NCI-H1417 (cell line): ENCODE results near the gene KDM4B.
"Not testable (repeated sequence)": the region's sequence is repeated elsewhere in the genome, so short reads cannot be mapped to it uniquely, and the experiment has no call there.

Experiments
- DNase-seq, 3 experiments: peaks; one replicate each; lab custom pipeline; 2025; lab: John Stamatoyannopoulos, UW

KDM4B gene

DNA sequence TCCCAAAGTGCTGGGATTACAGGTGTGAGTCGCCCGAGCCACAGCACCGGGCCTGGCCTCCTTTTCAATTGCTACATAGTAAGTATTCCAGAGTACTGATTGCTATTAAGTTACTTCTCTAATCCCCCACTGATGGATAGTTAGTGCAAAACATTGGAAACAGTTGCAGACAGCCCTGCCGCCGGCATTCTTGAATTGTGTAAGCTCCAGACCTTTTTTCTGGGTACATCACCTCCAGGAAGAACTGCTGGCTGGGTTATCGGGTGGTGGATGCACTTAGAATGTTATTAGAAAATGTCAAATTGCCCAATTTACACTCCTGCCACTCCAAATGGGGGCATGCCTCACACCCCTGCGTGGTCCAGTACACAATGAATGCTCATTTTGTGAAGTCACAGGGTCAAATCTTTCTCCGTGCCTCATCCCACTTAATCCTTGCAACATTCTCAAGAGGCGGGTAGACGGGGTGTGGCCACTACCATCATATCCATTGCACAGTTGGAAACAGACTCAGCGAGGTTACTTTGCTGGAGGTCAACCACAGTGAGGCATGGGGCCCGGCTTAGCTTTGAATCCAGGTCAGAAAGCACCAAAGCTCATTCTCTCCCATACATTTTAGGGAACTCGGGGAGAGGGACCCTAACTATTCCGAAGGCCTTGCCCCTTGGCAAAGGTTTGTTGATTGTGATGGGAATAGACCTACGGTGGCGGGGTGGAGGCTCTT, 1.0 kb upstream of the KDM4B start:
- DNase-seq = peak in 1 of 3 experiments; percentile 44

DNA sequence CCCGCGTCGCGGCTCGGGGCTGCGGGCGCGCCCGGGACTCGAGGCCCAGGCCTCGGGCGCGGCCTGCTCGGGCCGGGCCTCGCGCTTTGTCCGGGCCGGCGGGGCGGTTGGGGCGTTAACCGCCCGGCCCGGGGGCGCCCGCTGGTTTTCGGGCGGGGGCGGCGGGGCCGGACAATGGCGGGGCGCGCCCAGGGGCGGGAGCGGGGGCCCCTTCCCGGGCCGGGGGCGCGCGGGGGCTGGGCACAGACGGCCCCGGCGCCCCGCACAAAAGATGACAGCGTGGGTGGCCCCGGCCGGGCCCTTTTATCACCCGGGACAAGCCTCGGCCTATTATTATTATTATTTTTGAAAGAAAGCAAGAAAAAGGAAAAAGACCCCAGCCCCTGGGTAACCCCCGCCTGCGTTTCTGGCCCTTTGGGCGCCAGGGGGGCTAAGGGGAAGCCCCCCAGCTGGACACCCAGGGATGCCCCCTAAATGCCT, 419 bp downstream of the KDM4B start:
- DNase-seq = no peak

DNA sequence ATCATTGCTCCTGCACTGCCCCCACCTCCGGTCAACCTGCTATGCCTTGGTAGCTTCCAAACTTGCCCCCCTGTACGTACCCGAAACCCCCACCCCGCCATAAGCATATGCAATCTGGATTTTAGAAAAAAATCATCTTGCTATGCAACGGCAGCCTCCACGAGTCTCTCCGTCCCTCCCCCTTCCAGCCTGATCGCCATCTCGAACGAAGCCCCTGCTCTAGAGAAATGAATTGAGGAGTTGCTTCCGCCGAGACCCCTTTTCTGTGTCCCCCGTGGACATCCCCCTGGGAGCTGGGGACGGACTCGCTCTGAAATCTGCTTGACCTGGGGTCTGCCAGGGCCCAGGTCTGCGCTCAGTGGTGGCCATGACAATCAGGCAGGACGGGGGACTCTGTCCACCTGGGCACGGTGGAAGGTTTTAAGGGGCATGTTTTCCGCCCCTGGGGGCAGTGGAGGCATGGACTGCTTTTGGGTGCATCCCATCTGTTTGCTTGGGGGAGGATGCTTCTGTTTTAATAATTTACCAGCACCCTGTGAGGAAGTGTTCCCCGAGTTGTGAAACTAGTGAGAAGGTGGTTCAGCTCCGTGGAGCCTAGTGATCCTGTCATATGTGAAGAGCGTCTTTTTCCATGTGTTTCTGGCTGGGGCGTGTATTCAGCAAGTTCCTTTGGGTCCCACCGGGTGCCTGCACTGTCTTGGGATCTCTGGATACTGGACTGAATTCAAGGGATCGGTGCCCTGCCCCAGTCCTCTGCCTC, 1.0 kb downstream of the KDM4B start:
- DNase-seq = peak in 2 of 3 experiments; percentile 41 to 47

DNA sequence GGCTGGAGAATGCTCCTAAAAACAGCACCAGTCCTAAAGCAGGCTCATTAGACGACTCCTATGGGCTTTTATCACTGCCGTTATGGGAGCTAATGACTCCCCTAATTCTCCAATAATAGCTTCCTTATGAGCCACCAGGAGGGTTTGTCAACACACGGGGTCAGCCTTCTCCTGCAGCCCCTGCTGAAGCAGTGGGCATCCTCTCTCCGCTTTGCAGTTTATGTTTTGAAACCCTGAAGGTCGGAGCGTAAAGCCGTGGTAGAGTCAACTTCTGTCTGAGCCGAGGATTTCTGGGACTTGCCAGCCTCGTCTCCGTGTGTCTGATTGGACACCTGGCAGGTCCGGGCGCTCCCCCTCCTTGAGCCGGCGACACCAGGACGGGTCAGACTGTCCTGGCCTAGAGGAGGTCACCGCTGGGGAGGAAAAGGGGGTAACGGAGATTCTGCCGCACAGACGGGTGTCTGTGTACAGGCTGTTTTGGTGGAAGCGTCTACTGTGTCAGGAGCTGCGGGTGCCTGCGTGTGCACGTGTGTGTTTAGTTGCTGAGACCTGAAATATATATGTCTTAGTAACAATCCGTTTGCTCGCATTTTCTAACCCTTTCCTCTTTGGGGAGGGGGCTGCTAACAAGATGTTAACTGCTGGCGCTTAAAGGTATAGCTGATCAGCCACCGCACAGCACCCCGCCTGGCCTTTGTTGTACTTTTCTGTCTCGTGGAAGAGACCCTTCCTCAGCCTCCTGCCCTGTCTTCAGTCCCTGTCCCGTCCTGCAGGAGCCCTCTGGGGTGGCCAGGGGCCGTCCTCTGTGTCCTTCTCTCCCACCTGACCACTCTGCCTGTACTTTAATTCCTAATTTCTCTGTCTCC, 1.9 kb downstream of the KDM4B start:
- peak in 2 of 3 experiments; percentile 41 to 62 for DNase-seq

GRCh38 chr19:4971424-4971793, 2.5 kb downstream of the KDM4B start:
- peak; percentile 44 to 66 (median 62) for DNase-seq

DNA sequence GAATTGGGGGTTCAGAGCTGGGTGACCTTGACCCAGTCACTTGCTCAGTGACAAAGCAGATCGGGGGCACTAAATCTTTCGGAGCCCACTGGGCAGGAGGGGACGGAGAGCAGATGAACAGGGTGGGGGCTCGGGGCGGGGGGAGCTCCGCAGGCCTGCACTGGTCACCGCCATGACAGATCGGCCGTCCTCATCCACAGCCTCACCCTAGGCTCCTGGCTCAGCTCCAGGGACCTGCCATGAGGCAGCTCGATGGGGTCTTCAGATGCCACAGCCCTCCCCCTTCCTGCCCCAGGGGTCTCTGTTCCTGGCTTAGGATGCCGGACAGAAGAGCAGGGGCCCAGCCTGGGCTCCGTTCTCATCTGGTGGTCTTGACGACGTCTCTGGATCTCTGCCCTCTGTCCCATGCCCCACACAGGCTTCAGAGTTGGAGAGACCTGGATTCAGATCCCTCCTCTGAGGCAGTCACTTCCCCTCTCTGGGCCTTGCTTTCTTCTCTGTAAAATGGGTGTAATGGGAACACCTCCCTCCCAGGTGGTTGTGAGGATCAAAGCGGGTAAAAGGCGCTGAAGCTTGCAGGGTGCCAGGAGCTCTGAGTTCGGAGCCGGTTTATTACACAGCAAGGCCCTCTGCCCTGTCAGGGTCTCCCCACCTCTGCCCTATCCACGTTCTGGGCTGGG, 3.0 kb downstream of the KDM4B start:
- no peak for DNase-seq

DNA sequence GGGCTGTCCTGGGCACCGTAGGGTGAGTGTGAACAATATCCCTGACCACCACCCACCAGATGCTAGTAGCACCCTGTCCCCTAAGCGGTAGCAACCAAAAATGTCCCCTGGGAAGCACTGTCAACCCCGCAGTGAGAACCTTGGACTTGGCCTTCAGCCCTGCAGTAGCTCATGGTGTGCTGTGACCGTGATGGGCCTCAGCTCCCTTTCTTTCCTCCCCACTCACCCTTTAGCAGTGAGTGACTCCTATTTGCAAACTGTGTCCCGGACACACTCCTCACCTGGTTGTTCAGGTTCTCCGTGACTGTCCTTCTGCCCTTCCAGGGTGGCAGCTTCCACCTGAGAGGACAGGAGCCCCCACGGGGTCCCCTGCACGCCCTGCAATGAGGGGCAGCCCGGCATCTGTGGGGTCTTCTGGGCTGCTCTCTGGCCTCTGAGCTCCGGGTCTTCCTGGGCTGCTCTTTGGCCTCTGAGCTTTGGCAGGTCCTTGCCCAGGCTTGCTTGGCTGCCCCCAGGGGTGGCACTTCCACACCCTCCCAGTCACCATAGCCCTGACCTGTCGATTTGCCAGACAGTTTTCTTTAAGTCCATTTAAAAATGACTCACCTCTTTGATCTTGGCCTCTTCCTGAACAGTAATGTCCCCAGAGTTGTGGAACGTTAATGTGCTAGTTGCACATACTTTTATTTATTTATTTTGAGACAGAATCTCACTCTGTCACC, 3.8 kb downstream of the KDM4B start:
- DNase-seq = no peak

- DNase-seq = no peak
These were observed 6.1 kb downstream of the KDM4B start for GRCh38 chr19:4974880-4975469.

DNA sequence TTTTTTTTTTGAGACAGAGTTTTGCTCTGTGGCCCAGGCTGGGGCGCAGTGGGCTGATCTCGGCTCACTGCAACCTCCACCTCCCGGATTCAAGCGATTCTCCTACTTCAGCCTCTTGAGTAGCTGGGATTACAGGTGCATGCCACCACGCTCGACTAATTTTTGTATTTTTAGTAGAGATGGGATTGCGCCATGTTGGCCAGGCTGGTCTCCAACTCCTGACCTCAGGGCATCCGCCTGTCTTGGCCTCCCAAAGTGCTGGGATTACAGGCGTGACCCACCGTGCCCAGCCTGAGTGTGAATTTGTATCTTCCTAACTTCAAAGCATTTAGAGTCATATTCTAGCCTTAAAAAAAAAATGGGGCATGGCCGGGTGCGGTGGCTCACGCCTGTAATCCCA, 6.7 kb downstream of the KDM4B start:
- not testable (repeated sequence) for DNase-seq

DNA sequence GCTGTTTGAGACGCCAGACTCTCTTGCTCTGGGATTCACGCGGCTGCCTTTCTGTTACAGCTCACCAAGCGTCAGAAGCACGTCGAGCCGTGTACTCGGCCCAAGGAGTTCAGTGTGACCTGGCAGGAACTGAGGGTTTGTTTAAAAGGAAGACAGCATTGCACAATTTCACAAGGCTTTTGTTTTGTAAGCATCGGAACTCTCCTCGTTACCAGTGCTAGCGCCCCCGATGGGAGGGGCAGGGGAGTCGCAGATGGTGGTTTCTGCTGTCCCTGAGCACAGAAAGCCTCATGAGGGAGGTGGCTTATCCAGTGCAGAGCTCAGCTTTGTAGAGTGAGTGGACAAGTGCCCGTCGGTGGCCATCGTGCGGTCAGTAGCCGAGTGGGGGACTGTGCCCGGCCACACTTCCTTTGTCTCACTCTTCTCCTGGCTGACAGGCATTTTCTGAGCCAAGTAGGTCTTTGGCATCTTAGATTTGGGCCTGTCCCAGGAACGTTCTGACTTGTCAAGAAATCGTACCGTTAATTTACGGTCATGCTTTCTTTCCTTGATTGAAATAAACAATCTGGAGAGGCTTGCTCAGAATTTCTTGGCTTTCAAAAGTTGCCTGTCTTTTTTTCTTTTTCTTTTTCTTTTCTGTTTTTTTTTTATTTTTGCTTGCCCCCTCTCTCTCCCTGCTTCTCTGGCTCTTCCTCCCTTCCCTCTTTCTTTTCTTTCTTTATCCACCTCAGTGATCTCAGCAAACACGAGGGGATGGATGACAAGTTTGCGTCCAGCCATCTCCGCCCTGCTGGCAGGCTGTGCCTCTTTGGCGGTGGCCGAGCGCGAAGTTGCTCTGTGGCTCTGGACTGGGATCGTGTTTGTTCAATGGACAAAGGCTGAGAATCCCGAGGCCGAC, 7.7 kb downstream of the KDM4B start:
- no peak for DNase-seq

DNA sequence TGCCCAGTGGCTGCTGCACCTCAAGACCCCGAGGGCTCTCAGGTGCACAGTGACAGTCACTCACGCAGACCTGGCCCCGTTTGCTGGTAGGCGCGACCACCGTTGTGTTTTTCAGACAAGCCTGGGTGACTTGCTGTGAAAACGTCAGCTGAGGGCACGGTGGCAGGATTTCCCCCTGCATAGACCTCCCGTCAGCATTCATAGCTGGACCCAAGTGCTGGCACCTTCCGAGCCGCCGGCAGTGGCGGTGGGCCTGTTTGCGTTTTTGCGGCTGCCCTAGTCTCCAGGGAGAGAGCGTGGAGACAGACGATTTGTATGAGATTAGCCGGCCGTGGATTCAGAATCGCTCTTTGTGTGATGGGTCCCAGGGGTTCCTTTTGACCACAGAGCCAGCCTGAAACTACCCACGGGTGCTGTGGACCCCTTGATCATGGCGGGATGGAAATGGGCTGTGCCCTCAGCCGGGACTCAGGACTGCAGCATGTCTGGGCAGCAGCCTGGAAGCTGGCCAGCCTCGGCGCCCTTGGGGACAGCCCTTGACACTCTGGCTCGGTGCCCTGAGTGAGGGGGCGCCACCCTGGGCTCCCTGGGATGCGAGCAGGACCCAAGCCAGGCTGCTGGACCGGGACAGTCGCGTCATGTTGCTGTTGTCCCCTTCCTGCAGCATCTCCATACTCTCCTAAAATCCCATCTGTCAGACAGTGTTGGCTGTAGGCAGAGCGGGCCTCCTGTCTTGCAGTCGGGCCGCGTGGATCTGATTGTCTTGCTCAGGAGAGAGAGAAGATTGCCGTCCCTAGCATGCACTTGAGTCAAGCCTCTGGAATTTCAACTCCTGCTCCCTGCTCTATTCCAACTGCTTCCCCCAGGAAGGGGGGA, 8.6 kb downstream of the KDM4B start:
- peak in 1 of 3 experiments; percentile 24 for DNase-seq

GRCh38 chr19:4979211-4979807, 10.4 kb downstream of the KDM4B start:
- DNase-seq = no peak

DNA sequence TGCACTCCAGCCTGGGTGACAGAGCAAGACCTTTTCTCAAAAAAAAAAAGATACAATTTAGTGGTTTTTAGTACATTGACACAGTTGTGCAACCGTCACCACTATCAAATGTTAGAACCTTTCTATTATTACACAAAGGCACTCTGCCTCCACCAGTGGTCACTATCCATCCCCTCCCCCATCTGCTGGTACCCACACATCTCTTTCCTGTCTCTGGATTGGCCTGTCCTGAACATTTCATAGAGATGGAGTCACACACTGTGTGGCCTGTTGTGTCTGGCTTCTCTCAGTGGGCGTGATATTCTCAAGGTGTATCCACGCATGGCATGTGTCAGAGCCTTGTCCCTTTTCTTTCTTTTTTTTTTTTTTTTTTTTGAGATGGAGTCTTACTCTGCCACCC, 11.2 kb downstream of the KDM4B start:
- DNase-seq = no peak

DNA sequence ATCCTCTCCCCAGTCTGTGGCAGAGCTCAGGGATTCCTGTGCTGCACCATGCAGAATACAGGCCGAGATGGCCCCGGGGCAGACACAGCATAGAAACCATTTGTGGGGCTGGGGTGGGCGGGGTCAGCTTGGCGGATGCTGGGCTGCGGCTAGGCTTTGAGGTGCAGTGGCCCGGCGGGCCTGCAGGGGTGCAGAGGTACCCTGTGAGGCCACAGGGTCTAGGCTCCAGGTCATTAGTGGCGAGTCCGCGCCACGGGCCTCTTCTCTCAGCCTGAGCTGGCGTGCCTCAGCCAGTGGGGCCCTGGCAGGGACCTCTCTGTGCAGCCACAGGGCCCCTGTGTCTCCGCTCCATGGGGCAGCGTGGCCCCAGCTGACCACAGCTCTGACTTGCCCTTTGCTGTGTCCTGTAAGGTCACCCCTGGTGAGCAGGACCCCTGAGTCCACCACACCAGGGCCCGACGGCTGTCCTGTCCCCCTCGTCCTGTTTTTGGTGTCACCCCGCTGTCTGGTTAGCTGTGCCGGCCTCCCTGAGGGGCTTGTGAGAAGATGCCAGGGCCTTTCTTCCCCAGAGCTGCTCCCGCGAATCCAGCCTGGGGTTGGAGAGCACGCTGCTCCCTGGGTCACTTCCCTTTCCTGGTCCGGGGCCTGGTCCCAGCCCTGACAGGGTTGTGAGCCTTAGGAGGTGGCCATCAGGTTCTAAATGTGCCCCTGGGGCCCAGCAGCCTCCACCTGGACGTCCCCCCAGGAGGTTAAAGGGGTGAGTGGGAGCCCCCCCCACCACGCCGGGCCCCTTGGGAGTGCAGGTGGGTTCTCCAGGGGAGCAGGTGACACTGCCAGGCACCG, 12.1 kb downstream of the KDM4B start:
- DNase-seq = no peak

DNA sequence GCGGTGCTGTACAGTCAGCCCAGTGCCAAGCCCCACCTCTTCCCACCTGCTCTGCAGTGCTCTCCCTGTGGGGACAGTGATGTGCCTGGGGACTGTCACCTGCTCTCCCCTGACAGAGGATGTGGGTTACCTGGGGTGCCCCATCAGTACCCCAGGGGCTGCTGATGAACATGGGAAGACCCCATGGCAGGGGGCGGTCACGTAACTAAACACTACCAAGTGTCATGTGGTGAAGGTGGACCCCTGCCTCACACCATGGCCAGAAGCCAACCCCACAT, 12.7 kb downstream of the KDM4B start:
- no peak for DNase-seq

DNA sequence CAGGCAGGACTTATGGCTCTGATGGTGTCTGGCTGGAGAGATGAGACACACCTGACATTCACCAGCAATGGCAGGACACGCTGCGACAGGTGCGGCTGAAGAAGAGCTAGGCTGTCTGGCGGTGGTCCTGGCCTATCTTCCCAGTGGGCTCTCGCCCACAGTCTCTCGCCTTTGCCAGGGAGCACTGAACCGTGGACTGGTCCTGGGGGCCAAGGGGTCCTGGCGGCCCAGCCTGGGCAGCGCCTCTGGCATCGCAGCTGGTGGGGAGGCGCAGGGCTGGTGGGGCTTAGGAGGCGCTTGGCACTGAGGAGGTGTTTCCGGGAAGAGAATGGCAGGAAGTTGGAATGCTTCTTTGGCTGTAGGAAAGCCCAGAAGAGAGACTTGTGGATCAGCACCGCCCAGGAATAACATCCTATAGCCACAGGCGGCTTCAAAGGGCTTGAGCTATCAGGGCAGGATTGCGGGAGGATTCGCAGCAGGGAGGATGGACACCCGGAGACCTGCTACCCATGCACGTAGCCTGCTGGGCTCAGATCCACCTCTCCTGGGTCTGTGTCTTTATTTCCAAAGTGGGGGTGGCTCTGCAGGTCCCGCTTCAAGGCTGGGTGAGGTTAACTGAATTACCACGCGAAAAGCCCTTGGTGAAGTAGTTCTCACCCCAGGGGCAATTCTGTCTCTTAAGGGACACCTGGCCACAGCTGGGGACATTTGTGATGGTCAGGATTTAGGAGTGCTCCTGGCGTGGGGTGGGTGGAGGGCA, 14.6 kb downstream of the KDM4B start:
- DNase-seq = peak in 1 of 3 experiments; percentile 20

DNA sequence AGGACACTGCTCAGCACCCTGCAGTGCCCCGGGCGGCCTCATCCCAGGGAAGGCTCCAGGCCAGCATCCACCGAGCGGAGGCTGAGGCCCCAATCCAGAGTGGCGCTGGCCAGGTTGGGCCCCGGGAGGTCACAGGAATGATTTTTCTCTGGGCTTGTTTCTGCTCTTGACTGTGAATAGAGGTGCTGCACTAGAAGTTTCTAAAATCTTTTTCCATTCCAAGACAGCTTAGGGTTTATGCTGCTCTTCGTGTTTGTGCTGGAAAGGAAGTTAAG, 15.1 kb downstream of the KDM4B start:
- DNase-seq = no peak
